H1 (cell line): ENCODE data around the gene CTNND2.

ENCODE experiments used
- BACH1 ChIP-seq: IDR thresholded peaks from 2 replicates; pipeline ENCODE4 v1.6.1; 2012; ENCODE audit warnings: low read length, improper control_type of control experiment
- CBX8 ChIP-seq: fragments of 300-800, 300-1000 bp; sonication (generic); IDR thresholded peaks from 2 replicates; pipeline ENCODE4 v1.7.1; 2016; ENCODE audit warnings: low read depth, low read length, borderline replicate concordance
- CEBPB ChIP-seq: IDR thresholded peaks from 2 replicates; pipeline ENCODE4 v1.6.1; 2012; ENCODE audit warnings: low read depth, low read length
- JUND ChIP-seq: IDR thresholded peaks from 2 replicates; pipeline ENCODE4 v1.6.1; 2011; ENCODE audit warnings: mild to moderate bottlenecking, improper control_type of control experiment, low read length
- MAX ChIP-seq: IDR thresholded peaks from 2 replicates; pipeline ENCODE4 v1.6.1; 2012; ENCODE audit warnings: inconsistent platforms
- POLR2AphosphoS5 ChIP-seq: IDR thresholded peaks from 2 replicates; pipeline ENCODE4 v1.6.1; 2011; ENCODE audit warnings: low read depth, low read length
- SIN3A ChIP-seq, 2 experiments: IDR thresholded peaks in 1 of 2; conservative IDR thresholded peaks in 1 of 2; 2 replicates each; pipeline ENCODE4 v1.6.1; 2011 to 2012; ENCODE audit warnings: low read length in 2 of 2, improper control_type of control experiment in 1 of 2, low read depth in 1 of 2, mild to moderate bottlenecking in 1 of 2
- SIX5 ChIP-seq: IDR thresholded peaks from 2 replicates; pipeline ENCODE4 v1.6.1; 2011; ENCODE audit warnings: mild to moderate bottlenecking, low read depth, low read length
- SP1 ChIP-seq: IDR thresholded peaks from 2 replicates; pipeline ENCODE4 v1.6.1; 2011; ENCODE audit warnings: low read depth, low read length
- USF2 ChIP-seq: IDR thresholded peaks from 2 replicates; pipeline ENCODE4 v1.6.1; 2011; ENCODE audit warnings: low read length, improper control_type of control experiment
- TF ChIP-seq, protein P1 (sequence below), 3 experiments: IDR thresholded peaks; 1 replicate in 2 of 3; 2 replicates in 1 of 3; pipeline versions ENCODE4 v1.5.1 to v1.6.1; 2011; ENCODE audit warnings: low read length in 3 of 3, mild to moderate bottlenecking in 3 of 3, inconsistent platforms in 2 of 3, low read depth in 1 of 3, moderate library complexity in 1 of 3; ENCODE audit not compliant: insufficient read depth in 1 of 3; ENCODE audit errors: control extremely low read depth in 1 of 3

DNA sequence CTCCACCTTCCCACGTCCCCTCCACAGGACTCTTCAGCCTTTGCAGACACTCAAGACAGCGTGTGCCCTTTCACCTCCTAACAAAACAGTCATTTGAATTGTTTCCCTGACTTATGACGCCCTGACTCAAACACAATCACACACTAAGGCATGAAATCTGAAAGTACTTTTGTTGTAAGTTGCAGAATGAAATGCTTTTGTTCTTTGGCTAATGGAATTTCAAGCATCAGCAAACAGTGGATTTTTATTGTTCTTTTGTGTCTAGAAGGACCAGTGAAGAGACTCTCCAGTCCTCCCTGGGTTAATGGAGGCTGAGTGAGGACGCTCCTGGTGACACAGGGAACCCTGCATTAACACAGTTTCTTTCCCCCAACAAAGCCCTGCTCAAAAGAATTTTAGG, 380.1 kb downstream of the CTNND2 start:
- TF ChIP-seq, protein P1, sequence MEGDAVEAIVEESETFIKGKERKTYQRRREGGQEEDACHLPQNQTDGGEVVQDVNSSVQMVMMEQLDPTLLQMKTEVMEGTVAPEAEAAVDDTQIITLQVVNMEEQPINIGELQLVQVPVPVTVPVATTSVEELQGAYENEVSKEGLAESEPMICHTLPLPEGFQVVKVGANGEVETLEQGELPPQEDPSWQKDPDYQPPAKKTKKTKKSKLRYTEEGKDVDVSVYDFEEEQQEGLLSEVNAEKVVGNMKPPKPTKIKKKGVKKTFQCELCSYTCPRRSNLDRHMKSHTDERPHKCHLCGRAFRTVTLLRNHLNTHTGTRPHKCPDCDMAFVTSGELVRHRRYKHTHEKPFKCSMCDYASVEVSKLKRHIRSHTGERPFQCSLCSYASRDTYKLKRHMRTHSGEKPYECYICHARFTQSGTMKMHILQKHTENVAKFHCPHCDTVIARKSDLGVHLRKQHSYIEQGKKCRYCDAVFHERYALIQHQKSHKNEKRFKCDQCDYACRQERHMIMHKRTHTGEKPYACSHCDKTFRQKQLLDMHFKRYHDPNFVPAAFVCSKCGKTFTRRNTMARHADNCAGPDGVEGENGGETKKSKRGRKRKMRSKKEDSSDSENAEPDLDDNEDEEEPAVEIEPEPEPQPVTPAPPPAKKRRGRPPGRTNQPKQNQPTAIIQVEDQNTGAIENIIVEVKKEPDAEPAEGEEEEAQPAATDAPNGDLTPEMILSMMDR (IDR thresholded peaks at IDR 0.05; ENCODE audit: control extremely low read depth in 1 of 3, insufficient read depth in 1 of 3, low read depth in 1 of 3, low read length in 3 of 3), result no peak
- no peak for TF ChIP-seq MAX
- TF ChIP-seq SIX5, result no peak
- no peak for TF ChIP-seq CEBPB
- TF ChIP-seq USF2, result no peak
- no peak for TF ChIP-seq POLR2AphosphoS5
- no peak for TF ChIP-seq JUND
- TF ChIP-seq CBX8, result no peak
- TF ChIP-seq BACH1, result no peak
- TF ChIP-seq SIN3A (conservative IDR thresholded peaks at IDR 0.05 in 1 of 2, IDR thresholded peaks at IDR 0.05 in 1 of 2; ENCODE audit: low read depth in 1 of 2, low read length in 2 of 2), result no peak
- no peak for TF ChIP-seq SP1
